GM23338 (cell line): ENCODE results near the gene ALDH1A1.

ENCODE experiments used
- CREB1 ChIP-seq: fragments of 250-450 bp; sonication (Bioruptor Pico); IDR thresholded peaks from 2 replicates; pipeline ENCODE4 v1.5.0; 2020; ENCODE audit warnings: low read depth, mild to moderate bottlenecking, moderate library complexity
- EZH2phosphoT487 ChIP-seq: fragments of 200-600 bp; sonication (generic); IDR thresholded peaks from one replicate; pipeline ENCODE4 v1.8.1; 2018; ENCODE audit warnings: antibody characterized with exemption; ENCODE audit not compliant: unreplicated experiment
- JUNB ChIP-seq: IDR thresholded peaks from one replicate; pipeline ENCODE4 v1.6.1; 2016; ENCODE audit warnings: antibody characterized with exemption; ENCODE audit not compliant: unreplicated experiment
- POLR2AphosphoS5 ChIP-seq: IDR thresholded peaks from 2 replicates; pipeline ENCODE4 v1.6.1; 2016; ENCODE audit warnings: antibody characterized with exemption, low read depth
- TF ChIP-seq, protein P1 (sequence below), 2 experiments: fragments of 200-600 bp in 1 of 2; sonication (generic) in 1 of 2; conservative IDR thresholded peaks; 2 replicates each; pipeline versions ENCODE4 v1.5.1 to v1.6.1; 2016 to 2017; ENCODE audit warnings: antibody characterized with exemption in 2 of 2, low read depth in 2 of 2, mild to moderate bottlenecking in 2 of 2, moderate library complexity in 1 of 2
- TF ChIP-seq, protein P2 (sequence below): IDR thresholded peaks from 2 replicates; pipeline ENCODE4 v1.6.1; 2016; ENCODE audit warnings: antibody characterized with exemption

DNA sequence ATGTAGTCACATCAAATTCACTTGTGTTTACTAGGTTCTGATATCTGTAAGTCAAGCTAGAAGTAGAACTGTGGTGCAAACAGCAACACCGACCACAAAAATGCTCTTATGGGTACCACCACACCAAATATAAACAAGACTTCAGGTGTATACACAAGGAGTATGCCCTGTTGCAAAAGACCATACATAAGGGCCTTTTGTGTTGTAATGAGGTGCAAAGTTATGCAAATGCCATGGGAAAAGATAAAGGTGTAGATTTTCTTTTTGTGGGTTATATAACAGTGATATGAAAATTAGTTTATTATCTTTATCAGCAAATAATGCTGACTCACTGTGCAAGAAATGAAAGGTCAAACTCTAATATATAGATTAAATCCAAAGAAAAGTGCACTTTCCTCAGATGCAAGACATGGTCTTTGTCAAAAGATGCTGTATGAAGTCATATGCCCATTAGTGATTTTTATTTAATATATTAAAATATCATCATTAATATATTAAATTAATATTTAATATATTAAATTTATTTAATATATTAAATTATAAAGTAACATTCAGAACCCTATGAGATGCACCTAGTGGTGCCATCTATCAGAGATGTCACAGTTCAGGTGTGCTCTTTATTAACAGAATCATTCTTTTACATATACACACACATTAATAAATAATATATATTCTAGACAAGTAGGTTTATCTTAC is 26.7 kb upstream of the ALDH1A1 start:
- no peak for TF ChIP-seq CREB1 (CRISPR knock-in tag)
- TF ChIP-seq, protein P1, sequence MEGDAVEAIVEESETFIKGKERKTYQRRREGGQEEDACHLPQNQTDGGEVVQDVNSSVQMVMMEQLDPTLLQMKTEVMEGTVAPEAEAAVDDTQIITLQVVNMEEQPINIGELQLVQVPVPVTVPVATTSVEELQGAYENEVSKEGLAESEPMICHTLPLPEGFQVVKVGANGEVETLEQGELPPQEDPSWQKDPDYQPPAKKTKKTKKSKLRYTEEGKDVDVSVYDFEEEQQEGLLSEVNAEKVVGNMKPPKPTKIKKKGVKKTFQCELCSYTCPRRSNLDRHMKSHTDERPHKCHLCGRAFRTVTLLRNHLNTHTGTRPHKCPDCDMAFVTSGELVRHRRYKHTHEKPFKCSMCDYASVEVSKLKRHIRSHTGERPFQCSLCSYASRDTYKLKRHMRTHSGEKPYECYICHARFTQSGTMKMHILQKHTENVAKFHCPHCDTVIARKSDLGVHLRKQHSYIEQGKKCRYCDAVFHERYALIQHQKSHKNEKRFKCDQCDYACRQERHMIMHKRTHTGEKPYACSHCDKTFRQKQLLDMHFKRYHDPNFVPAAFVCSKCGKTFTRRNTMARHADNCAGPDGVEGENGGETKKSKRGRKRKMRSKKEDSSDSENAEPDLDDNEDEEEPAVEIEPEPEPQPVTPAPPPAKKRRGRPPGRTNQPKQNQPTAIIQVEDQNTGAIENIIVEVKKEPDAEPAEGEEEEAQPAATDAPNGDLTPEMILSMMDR (conservative IDR thresholded peaks at IDR 0.05; ENCODE audit: low read depth in 2 of 2) = no peak
- no peak for TF ChIP-seq EZH2phosphoT487
- TF ChIP-seq, protein P2, sequence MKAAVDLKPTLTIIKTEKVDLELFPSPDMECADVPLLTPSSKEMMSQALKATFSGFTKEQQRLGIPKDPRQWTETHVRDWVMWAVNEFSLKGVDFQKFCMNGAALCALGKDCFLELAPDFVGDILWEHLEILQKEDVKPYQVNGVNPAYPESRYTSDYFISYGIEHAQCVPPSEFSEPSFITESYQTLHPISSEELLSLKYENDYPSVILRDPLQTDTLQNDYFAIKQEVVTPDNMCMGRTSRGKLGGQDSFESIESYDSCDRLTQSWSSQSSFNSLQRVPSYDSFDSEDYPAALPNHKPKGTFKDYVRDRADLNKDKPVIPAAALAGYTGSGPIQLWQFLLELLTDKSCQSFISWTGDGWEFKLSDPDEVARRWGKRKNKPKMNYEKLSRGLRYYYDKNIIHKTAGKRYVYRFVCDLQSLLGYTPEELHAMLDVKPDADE = no peak
- no peak for TF ChIP-seq POLR2AphosphoS5
- no peak for TF ChIP-seq JUNB
